Measurements from ENCODE around the gene XPNPEP2.

DNA sequence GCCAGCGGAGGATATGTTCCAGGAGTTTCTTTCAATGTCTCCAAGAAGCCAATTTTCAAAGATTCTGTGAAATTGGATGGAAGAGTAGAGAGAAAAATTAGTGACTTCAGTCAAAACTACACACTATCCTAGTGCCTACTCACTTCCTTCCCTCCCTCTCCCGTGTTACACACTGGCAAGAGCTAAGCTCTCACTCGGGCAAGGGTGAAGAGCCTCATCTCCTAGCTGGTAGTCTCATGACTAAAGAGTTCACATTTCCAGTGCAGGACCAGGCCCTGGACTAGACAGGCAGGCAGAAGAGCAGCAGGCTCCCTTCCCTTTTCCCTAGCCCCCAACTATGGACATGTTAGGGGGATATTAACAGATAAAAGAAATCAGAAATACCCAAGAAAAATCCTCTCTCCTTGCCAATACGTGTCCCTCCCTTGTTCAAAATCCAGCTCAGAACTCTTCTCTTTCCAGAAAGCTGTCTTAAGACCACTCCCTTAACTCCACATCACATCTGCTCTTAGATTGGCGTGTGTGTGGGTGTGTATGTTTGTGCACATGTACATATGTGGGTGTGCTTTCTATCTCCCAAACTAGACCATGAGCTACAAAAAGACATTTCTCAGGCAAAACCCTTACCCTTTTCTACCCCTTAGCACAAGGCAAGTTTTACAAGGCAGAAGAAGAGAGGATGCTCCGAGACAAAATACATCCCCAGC, 75.0 kb downstream of the XPNPEP2 start:
- TF ChIP-seq, protein P1, sequence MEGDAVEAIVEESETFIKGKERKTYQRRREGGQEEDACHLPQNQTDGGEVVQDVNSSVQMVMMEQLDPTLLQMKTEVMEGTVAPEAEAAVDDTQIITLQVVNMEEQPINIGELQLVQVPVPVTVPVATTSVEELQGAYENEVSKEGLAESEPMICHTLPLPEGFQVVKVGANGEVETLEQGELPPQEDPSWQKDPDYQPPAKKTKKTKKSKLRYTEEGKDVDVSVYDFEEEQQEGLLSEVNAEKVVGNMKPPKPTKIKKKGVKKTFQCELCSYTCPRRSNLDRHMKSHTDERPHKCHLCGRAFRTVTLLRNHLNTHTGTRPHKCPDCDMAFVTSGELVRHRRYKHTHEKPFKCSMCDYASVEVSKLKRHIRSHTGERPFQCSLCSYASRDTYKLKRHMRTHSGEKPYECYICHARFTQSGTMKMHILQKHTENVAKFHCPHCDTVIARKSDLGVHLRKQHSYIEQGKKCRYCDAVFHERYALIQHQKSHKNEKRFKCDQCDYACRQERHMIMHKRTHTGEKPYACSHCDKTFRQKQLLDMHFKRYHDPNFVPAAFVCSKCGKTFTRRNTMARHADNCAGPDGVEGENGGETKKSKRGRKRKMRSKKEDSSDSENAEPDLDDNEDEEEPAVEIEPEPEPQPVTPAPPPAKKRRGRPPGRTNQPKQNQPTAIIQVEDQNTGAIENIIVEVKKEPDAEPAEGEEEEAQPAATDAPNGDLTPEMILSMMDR (IDR thresholded peaks at IDR 0.05), result no peak
- TF ChIP-seq POLR2A (IDR thresholded peaks at IDR 0.05), result no peak
